Activated CD8-positive, alpha-beta T cell treated with anti-CD3 and anti-CD28 coated beads for 36 hours (primary cell): ENCODE data around the gene MRTFA. TPM values are rescaled to one million over a fixed set of nuclear protein-coding genes. Genes with fewer than 3 reads are reported as not detected.
"Not testable (repeated sequence)": the region's sequence is repeated elsewhere in the genome, so short reads cannot be mapped to it uniquely, and the experiment has no call there.

Experiments used
- ATAC-seq: fragments of 200-7000 bp; cut with Tn5 transposase; one replicate; pipeline ENCODE4 v1.10.0; 2021; ENCODE audit warnings: mild to moderate bottlenecking, moderate library complexity
- CTCF ChIA-PET: fragments of 350-600 bp; sonication (Branson Sonifier 250); formaldehyde crosslinking; loops from one replicate; lab custom pipeline; 2021; ENCODE audit warnings: antibody characterized with exemption; lab: Charles Lee
- POLR2A ChIA-PET: fragments of 350-600 bp; sonication (Branson Sonifier 250); formaldehyde crosslinking; loops from one replicate; lab custom pipeline; 2021; ENCODE audit warnings: antibody characterized with exemption; lab: Charles Lee
- DNase-seq: peaks from one replicate; pipeline ENCODE4 v3.0.0-alpha.2; 2020
- H3K27ac Mint-ChIP-seq: one replicate; pipeline ENCODE4 v1.8.0; 2021; ENCODE audit warnings: mild to moderate bottlenecking, mixed read lengths
- H3K27me3 Mint-ChIP-seq: one replicate; pipeline ENCODE4 v1.8.0; 2021; ENCODE audit warnings: mixed read lengths
- H3K36me3 Mint-ChIP-seq: one replicate; pipeline ENCODE4 v1.8.0; 2021; ENCODE audit warnings: low read depth, mixed read lengths
- H3K4me1 Mint-ChIP-seq: one replicate; pipeline ENCODE4 v1.8.0; 2021; ENCODE audit warnings: low read depth, mixed read lengths
- H3K4me3 Mint-ChIP-seq: one replicate; pipeline ENCODE4 v1.8.0; 2021; ENCODE audit warnings: mild to moderate bottlenecking, moderate library complexity, mixed read lengths
- H3K9me3 Mint-ChIP-seq: one replicate; pipeline ENCODE4 v1.8.0; 2021; ENCODE audit warnings: mixed read lengths
- intact Hi-C: fragments of 100-400 bp; cut with micrococcal nuclease; formaldehyde crosslinking; loops from one replicate; pipeline ENCODE4 v1.10.0; 2022
- total RNA-seq, 2 experiments: library from RNA; stranded (reverse); gene quantifications; one replicate each; pipeline ENCODE4 v1.2.3, GENCODE V29; 2021
- TF ChIP-seq, protein P1 (sequence below): fragments of 200-600 bp; IDR thresholded peaks from one replicate; pipeline ENCODE4 v1.8.0; 2022; ENCODE audit warnings: antibody characterized with exemption, mild to moderate bottlenecking

MRTFA gene
- total RNA-seq, 2 experiments from 2014 or later = 37.4 to 40.0 TPM

GRCh38 chr22:40633036-40633435 is 3.5 kb downstream of the MRTFA start:
- DNase-seq (no peak), ATAC-seq (no peak)
- TF ChIP-seq, protein P1, sequence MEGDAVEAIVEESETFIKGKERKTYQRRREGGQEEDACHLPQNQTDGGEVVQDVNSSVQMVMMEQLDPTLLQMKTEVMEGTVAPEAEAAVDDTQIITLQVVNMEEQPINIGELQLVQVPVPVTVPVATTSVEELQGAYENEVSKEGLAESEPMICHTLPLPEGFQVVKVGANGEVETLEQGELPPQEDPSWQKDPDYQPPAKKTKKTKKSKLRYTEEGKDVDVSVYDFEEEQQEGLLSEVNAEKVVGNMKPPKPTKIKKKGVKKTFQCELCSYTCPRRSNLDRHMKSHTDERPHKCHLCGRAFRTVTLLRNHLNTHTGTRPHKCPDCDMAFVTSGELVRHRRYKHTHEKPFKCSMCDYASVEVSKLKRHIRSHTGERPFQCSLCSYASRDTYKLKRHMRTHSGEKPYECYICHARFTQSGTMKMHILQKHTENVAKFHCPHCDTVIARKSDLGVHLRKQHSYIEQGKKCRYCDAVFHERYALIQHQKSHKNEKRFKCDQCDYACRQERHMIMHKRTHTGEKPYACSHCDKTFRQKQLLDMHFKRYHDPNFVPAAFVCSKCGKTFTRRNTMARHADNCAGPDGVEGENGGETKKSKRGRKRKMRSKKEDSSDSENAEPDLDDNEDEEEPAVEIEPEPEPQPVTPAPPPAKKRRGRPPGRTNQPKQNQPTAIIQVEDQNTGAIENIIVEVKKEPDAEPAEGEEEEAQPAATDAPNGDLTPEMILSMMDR = no peak
- Mint-ChIP-seq H3K27ac (peak overlapping the region; percentile 2), H3K36me3 (no peaks in the 10 kb centered on the region), H3K9me3 (no peaks in the 10 kb centered on the region), H3K4me3 (no peak overlapping the region), H3K4me1 (peaks cover 52% of the 10 kb centered on the region), H3K27me3 (no peaks in the 10 kb centered on the region)
- intact Hi-C loops = no loop called here
- ChIA-PET CTCF (interaction anchor here (0.9 to 5.7 kb wide), 6 partner anchors 13 to 266 kb away, joined by 3 to 54 read pairs (median 4); no protein-coding TSS in a partner anchor), POLR2A (no interaction called here)

GRCh38 chr22:40631925-40632324 is 4.6 kb downstream of the MRTFA start:
- DNase-seq = no peak
- H3K4me1 Mint-ChIP-seq = peaks cover 53% of the 10 kb centered on the region
- H3K27me3 Mint-ChIP-seq = no peaks in the 10 kb centered on the region
- ChIA-PET CTCF (interaction anchor here (0.6 to 5.7 kb wide), 6 partner anchors 10 to 582 kb away, joined by 3 to 54 read pairs (median 3); no protein-coding TSS in a partner anchor), POLR2A (no interaction called here)
- no peak overlapping the region for H3K4me3 Mint-ChIP-seq
- H3K9me3 Mint-ChIP-seq = no peaks in the 10 kb centered on the region
- no peak overlapping the region for H3K27ac Mint-ChIP-seq
- TF ChIP-seq, protein P1 = no peak
- intact Hi-C loops = no loop called here
- H3K36me3 Mint-ChIP-seq = no peaks in the 10 kb centered on the region
- no peak for ATAC-seq

- Mint-ChIP-seq H3K36me3 (no peaks in the 10 kb centered on the region), H3K4me3 (no peak overlapping the region), H3K4me1 (peaks cover 38% of the 10 kb centered on the region), H3K27ac (no peak overlapping the region), H3K27me3 (no peaks in the 10 kb centered on the region), H3K9me3 (no peaks in the 10 kb centered on the region)
- ChIA-PET CTCF (interaction anchor here (1.7 kb wide), 1 partner anchor 18 kb away, joined by 7 read pairs; no protein-coding TSS in a partner anchor), POLR2A (no interaction called here)
- TF ChIP-seq, protein P1 = no peak
- intact Hi-C loops = no loop called here
- DNase-seq = no peak
- peak; percentile 66 for ATAC-seq
Measured at GRCh38 chr22:40628354-40629042, 8.0 kb downstream of the MRTFA start.

GRCh38 chr22:40627612-40628011 is 8.9 kb downstream of the MRTFA start:
- ATAC-seq (no peak), DNase-seq (no peak)
- Mint-ChIP-seq H3K36me3 (peaks cover 2% of the 10 kb centered on the region), H3K9me3 (peaks cover 1% of the 10 kb centered on the region), H3K4me3 (no peak overlapping the region), H3K27me3 (no peaks in the 10 kb centered on the region), H3K27ac (no peak overlapping the region), H3K4me1 (peaks cover 32% of the 10 kb centered on the region)
- CTCF ChIA-PET = interaction anchor here (1.3 to 1.7 kb wide), 2 partner anchors 18 to 191 kb away, joined by 5 to 7 read pairs; no protein-coding TSS in a partner anchor
- intact Hi-C loops = no loop called here
- TF ChIP-seq, protein P1 = no peak
- POLR2A ChIA-PET = no interaction called here

DNA sequence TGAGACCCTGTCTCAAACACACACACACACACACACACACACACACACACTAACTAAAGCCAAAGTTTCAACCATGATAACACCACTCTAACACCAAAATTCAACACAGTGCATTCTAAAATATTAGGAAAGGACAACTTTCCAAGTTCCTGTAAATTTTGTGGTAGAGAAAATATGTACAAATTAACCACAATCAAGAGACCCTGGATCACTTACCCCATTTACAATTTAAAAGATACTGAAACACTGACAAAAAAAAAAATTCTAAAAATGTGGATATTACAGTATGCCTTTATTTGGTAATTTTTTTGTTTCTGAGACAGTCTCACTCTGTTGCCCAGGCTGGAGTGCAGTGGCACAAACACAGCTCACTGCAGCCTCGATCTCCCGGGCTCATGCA is 9.7 kb downstream of the MRTFA start:
- TF ChIP-seq, protein P1 = no peak
- Mint-ChIP-seq H3K36me3 (peaks cover 6% of the 10 kb centered on the region), H3K9me3 (peaks cover 5% of the 10 kb centered on the region), H3K4me3 (no peak overlapping the region), H3K27me3 (no peaks in the 10 kb centered on the region), H3K4me1 (peaks cover 27% of the 10 kb centered on the region), H3K27ac (no peak overlapping the region)
- no peak for ATAC-seq
- CTCF ChIA-PET = interaction anchor here (1.3 to 1.7 kb wide), 2 partner anchors 19 to 190 kb away, joined by 5 to 7 read pairs; no protein-coding TSS in a partner anchor
- DNase-seq = no peak
- POLR2A ChIA-PET = no interaction called here
- intact Hi-C loops = no loop called here

- H3K27me3 Mint-ChIP-seq, H3K4me3 Mint-ChIP-seq, H3K9me3 Mint-ChIP-seq, ATAC-seq, H3K27ac Mint-ChIP-seq, DNase-seq, intact Hi-C loops, CTCF ChIA-PET: not testable (repeated sequence)
- POLR2A ChIA-PET = interaction anchor here (0.6 to 1.1 kb wide), 3 partner anchors 8 to 25 kb away, joined by 3 to 5 read pairs (median 4); no protein-coding TSS in a partner anchor
- peaks cover 20% of the 10 kb centered on the region for H3K4me1 Mint-ChIP-seq
- peaks cover 10% of the 10 kb centered on the region for H3K36me3 Mint-ChIP-seq
Measured at GRCh38 chr22:40625794-40626193, 10.7 kb downstream of the MRTFA start.

DNA sequence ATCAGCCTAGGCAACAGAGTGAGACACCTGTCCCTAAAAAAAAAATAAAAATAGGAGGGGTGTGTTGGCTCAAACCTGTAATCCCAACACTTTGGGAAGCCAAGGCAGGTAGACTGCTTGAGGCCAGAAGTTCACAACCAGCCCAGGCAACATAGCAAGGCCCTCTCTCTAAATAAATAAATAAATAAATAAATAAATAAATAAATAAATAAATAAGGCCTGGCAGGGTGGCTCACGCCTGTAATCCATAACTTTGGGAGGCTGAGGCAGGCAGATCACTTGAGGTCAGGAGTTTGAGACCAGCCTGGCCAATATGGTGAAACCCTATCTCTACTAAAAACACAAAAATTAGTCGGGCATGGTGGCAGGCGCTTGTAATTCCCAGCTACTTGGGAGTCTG is 11.2 kb downstream of the MRTFA start:
- H3K4me3 Mint-ChIP-seq, DNase-seq, H3K27ac Mint-ChIP-seq, ATAC-seq, H3K27me3 Mint-ChIP-seq, intact Hi-C loops: not testable (repeated sequence)
- CTCF ChIA-PET = interaction anchor here (1.1 kb wide), 2 partner anchors 138 to 189 kb away, joined by 3 to 5 read pairs; no protein-coding TSS in a partner anchor
- H3K4me1 Mint-ChIP-seq = peaks cover 19% of the 10 kb centered on the region
- peaks cover 14% of the 10 kb centered on the region for H3K36me3 Mint-ChIP-seq
- POLR2A ChIA-PET = interaction anchor here (0.6 to 1.1 kb wide), 3 partner anchors 9 to 26 kb away, joined by 3 to 5 read pairs (median 4); no protein-coding TSS in a partner anchor
- H3K9me3 Mint-ChIP-seq = peaks cover 13% of the 10 kb centered on the region
